Limb (tissue), 2 donors: ENCODE results near the gene WDR6.
A peak's percentile ranks its signal among the peaks of the same experiment; 100 is the strongest.

Experiments
- DNase-seq, 2 donors: peaks; one replicate each; pipeline ENCODE4 v3.0.0-alpha.2; 2016; ENCODE audit errors: extremely low spot score in 2 of 2

Gene WDR6

GRCh38 chr3:49028673-49029562, 21.7 kb downstream of the WDR6 start, which contains the start of gene IMPDH2:
Gene IMPDH2 (minus strand): TSS chr3:49029398. CDS start chr3:49029350, 48 bp downstream.
- DNase-seq: peak; percentile 95

DNA sequence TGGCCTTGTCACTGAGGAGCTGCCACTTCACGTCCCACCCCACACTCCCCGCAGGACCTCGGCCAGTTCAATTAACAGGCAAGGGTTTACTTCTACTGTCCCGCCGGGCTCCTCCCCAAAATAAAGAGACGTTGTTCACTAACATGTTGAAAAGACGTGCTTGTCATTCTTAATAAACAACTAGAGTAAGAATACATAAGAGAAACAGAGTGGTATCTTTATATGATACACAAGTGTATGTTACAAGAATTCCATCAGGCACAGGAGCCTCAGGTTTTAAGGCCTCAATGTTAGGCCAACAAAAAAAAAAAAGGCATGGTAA, 22.3 kb downstream of the WDR6 start:
- no peak for DNase-seq

- DNase-seq: no peak
These were observed 23.1 kb downstream of the WDR6 start for GRCh38 chr3:49030321-49030720.

- no peak for DNase-seq
These were observed 25.6 kb downstream of the WDR6 start for GRCh38 chr3:49032646-49033304.

DNA sequence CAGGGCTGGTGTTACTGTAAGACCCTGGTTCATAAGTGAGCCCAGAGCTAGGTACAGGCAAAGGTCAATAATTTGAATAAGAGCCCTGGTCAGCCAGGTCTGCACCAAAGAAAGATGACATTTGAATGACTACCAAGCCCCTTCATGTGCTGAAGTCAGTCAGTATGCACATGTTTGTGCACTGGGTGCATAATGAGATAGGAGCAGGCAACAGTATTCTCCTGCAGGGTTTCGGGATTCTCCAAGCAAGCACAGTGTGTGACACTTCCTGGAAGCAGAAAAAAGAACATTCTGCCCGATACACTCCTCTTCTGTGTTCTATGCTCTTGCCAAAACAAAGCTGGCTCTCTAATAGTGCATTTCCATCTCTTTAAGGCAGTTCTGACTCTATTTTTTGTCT, 27.5 kb downstream of the WDR6 start:
- no peak for DNase-seq

DNA sequence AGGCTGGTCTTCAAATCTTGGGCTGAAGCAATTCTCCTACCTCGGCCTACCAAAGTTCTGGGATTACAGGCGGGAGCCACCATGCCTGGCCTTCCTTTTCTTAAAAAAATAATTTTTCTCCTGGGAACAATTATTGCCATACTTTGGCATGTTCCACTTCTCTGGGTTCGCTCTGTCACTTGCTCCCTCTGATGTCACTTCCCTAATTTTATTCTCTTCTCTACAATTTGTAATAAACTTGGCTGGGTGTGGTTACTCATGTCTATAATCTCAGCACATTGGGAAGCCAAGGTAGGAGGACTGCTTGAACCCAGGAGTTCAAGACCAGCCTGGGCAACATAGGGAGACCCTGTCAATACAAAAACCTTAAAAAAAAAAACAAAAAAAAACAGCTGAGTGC, 28.1 kb downstream of the WDR6 start:
- no peak for DNase-seq

DNA sequence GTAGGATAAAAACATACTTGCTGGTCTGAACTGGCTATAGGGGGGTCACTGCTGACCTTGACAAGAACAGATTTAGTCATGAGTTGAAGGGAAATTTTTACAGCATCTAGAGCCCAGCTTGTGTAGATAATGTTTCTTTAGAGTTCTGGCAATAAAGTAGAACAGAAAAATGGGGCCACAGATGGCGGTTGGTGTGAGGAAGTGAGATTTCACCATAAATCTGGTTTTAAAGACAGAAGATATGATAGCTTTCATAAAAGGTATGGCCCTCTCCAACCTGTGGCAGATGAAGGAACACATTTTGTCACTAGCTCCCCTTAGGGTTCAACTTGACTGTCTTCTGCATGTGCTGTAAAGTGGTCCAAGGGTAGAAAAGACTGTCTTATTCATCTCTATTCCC, 46.4 kb downstream of the WDR6 start:
- DNase-seq: no peak

- DNase-seq: no peak
These were observed 47.2 kb downstream of the WDR6 start for GRCh38 chr3:49054344-49054862.

GRCh38 chr3:49057268-49057667, 50.1 kb downstream of the WDR6 start:
- DNase-seq: no peak

DNA sequence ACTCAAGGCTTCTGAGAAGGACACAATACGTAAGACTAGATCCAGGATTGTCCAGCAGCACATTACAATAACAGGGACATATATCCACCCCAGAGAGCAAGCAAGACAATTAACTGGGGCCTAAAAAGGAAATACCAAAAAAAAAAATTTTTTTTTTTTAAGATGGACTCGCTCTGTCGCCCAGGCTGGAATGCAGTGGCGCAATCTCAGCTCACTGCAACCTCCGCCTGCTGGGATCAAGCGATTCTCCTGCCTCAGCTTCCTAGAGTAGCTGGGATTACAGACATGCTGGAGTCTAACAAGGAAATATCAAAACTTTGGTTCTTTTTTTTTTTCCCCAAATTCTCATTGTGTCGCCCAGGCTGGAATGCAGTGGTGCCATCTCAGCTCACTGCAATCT, 50.8 kb downstream of the WDR6 start:
- DNase-seq: no peak
